PC-9 (cell line): ENCODE data around the gene RETREG1. TPM values are rescaled to one million over a fixed set of nuclear protein-coding genes. Genes with fewer than 3 reads are reported as not detected.

ENCODE experiments used
- BruUV-seq: library from RNA; stranded (reverse); fragments of 400-500 nt; replicated peaks from 2 replicates; lab custom pipeline; 2021; lab: Mats Ljungman, UMichigan
- CTCF ChIA-PET: fragments of 300-600 bp; sonication (Branson Sonifier 250); formaldehyde crosslinking; loops from one replicate; lab custom pipeline; 2022; ENCODE audit warnings: antibody characterized with exemption; lab: Charles Lee
- POLR2A ChIA-PET: fragments of 300-600 bp; sonication (Branson Sonifier 250); formaldehyde crosslinking; loops from one replicate; lab custom pipeline; 2022; ENCODE audit warnings: antibody characterized with exemption; ENCODE audit not compliant: unreplicated experiment; lab: Charles Lee
- DNase-seq, 2 experiments: peaks; one replicate each; pipeline versions ENCODE4 v3.0.0 to v3.0.0-alpha.2; 2015 to 2022; ENCODE audit warnings: mixed read lengths in 1 of 2
- H2AFZ ChIP-seq: fragments of 200-600 bp; sonication (generic); 2 replicates; pipeline ENCODE4 v1.8.1; 2017; ENCODE audit warnings: antibody characterized with exemption
- H3F3A ChIP-seq: fragments of 200-600 bp; sonication (generic); 2 replicates; pipeline ENCODE4 v1.8.1; 2017; ENCODE audit warnings: antibody characterized with exemption, mild to moderate bottlenecking, low read depth; ENCODE audit not compliant: insufficient read depth
- H3K27ac ChIP-seq: fragments of 200-600 bp; sonication (generic); 2 replicates; pipeline ENCODE4 v1.6.1; 2016; ENCODE audit warnings: mixed run types
- H3K27me3 ChIP-seq: fragments of 200-600 bp; sonication (generic); 2 replicates; pipeline ENCODE4 v1.6.1; 2016; ENCODE audit warnings: low read depth, mixed run types; ENCODE audit not compliant: insufficient read depth
- H3K36me3 ChIP-seq: fragments of 200-600 bp; sonication (generic); 2 replicates; pipeline ENCODE4 v1.6.1; 2016; ENCODE audit warnings: low read depth, mixed run types
- H3K4me1 ChIP-seq: fragments of 200-600 bp; sonication (generic); replicated peaks from 2 replicates; pipeline ENCODE4 v1.6.1; 2016; ENCODE audit warnings: mixed run types; ENCODE audit not compliant: insufficient read depth
- H3K4me2 ChIP-seq: fragments of 200-600 bp; sonication (generic); 2 replicates; pipeline ENCODE4 v1.6.1; 2017; ENCODE audit warnings: mixed run types
- H3K4me3 ChIP-seq: fragments of 200-600 bp; sonication (generic); 2 replicates; pipeline ENCODE4 v1.6.1; 2016; ENCODE audit warnings: mixed run types
- H3K79me2 ChIP-seq: fragments of 200-600 bp; sonication (generic); 2 replicates; pipeline ENCODE4 v1.6.1; 2017; ENCODE audit warnings: low read depth, mixed run types
- H3K9me2 ChIP-seq: fragments of 200-600 bp; sonication (generic); 2 replicates; pipeline ENCODE4 v1.8.1; 2017; ENCODE audit warnings: mild to moderate bottlenecking; ENCODE audit not compliant: insufficient read depth
- H3K9me3 ChIP-seq: fragments of 200-600 bp; sonication (generic); 2 replicates; pipeline ENCODE4 v1.8.1; 2016; ENCODE audit warnings: low read depth; ENCODE audit not compliant: insufficient read depth
- H4K20me1 ChIP-seq: fragments of 200-600 bp; sonication (generic); 2 replicates; pipeline ENCODE4 v1.8.1; 2017; ENCODE audit not compliant: insufficient read depth
- CTCF ChIP-seq: fragments of 200-600 bp; sonication (generic); conservative IDR thresholded peaks from 2 replicates; pipeline ENCODE4 v1.6.1; 2017; ENCODE audit warnings: mixed run types, antibody characterized with exemption, mild to moderate bottlenecking, moderate library complexity
- EZH2 ChIP-seq: fragments of 200-600 bp; sonication (generic); IDR thresholded peaks from 2 replicates; pipeline ENCODE4 v1.8.0; 2017; ENCODE audit warnings: antibody characterized with exemption, low read depth
- intact Hi-C: fragments of 100-400 bp; cut with micrococcal nuclease; formaldehyde crosslinking; loops from one replicate; pipeline ENCODE4 v1.10.0; 2022; ENCODE audit not compliant: unreplicated experiment
- total RNA-seq: library from RNA; stranded (reverse); gene quantifications from 2 replicates; pipeline ENCODE4 v1.2.3, GENCODE V29; 2021

The RETREG1 gene
- total RNA-seq, 1 experiment from 2014 or later, result 9.7 TPM

- no peak for DNase-seq
- no TSS peak for BruUV-seq
- H3F3A ChIP-seq, result peaks cover 12% of the 10 kb centered on the region
- peaks cover 18% of the 10 kb centered on the region for H3K79me2 ChIP-seq
- intact Hi-C loops, result no loop called here
- no peak overlapping the region for H3K4me2 ChIP-seq
- no peaks in the 10 kb centered on the region for H3K27me3 ChIP-seq
- H3K9me3 ChIP-seq, result no peaks in the 10 kb centered on the region
- no peak overlapping the region for H3K27ac ChIP-seq
- no peaks in the 10 kb centered on the region for H3K4me1 ChIP-seq
- CTCF ChIA-PET, result interaction anchor here (0.6 to 2.7 kb wide), 2 partner anchors 294 to 1027 kb away, joined by 4 to 23 read pairs; no protein-coding TSS in a partner anchor
- POLR2A ChIA-PET, result no interaction called here
- H3K9me2 ChIP-seq, result no peaks in the 10 kb centered on the region
- no peak overlapping the region for H3K4me3 ChIP-seq
- peaks cover 63% of the 10 kb centered on the region for H3K36me3 ChIP-seq
- peaks cover 57% of the 10 kb centered on the region for H4K20me1 ChIP-seq
- TF ChIP-seq EZH2, result no peak
- no peak for TF ChIP-seq CTCF
- H2AFZ ChIP-seq, result no peak overlapping the region
Observed at GRCh38 chr5:16454686-16455085, 162.1 kb downstream of the RETREG1 start.

GRCh38 chr5:16453609-16454008, 163.2 kb downstream of the RETREG1 start:
- Histone ChIP-seq H3K4me2 (no peak overlapping the region), H3K4me3 (no peak overlapping the region), H3K79me2 (peaks cover 18% of the 10 kb centered on the region), H4K20me1 (peaks cover 46% of the 10 kb centered on the region), H3K4me1 (no peaks in the 10 kb centered on the region), H3F3A (peaks cover 12% of the 10 kb centered on the region), H3K27me3 (no peaks in the 10 kb centered on the region), H3K9me2 (no peaks in the 10 kb centered on the region), H2AFZ (no peak overlapping the region), H3K27ac (no peak overlapping the region), H3K9me3 (no peaks in the 10 kb centered on the region), H3K36me3 (peaks cover 59% of the 10 kb centered on the region)
- no peak for TF ChIP-seq CTCF
- TF ChIP-seq EZH2, result no peak
- ChIA-PET POLR2A (no interaction called here), CTCF (no interaction called here)
- no TSS peak for BruUV-seq
- DNase-seq, result no peak
- intact Hi-C loops, result no loop called here

DNA sequence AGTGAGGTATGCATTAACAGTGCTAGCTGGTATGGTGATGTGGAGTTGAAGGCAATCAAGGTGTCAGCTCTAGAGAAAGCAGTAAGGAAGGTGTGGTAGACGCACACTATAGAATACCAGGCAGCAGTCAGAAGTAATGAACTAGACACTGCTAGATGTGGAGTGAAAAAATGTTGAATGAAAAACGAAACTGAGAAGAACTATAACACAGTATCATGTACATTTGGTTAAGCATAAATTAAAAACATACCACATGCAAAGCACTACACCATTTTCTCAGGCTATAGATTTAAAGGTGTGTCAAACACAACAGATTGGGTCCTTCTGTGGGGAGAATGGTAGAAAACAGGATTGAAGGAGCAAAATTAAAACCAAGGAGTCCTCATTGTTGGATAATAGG, 166.6 kb downstream of the RETREG1 start:
- peaks cover 21% of the 10 kb centered on the region for H4K20me1 ChIP-seq
- H3K79me2 ChIP-seq, result peaks cover 9% of the 10 kb centered on the region; the same call in 1 of the 2 replicates
- H3K4me3 ChIP-seq, result no peak overlapping the region
- no peaks in the 10 kb centered on the region for H3K9me2 ChIP-seq
- H3K4me2 ChIP-seq, result no peak overlapping the region
- BruUV-seq, result no TSS peak
- H3K4me1 ChIP-seq, result no peaks in the 10 kb centered on the region
- POLR2A ChIA-PET, result no interaction called here
- intact Hi-C loops, result no loop called here
- H3K9me3 ChIP-seq, result no peaks in the 10 kb centered on the region
- H2AFZ ChIP-seq, result no peak overlapping the region
- H3K27ac ChIP-seq, result no peak overlapping the region
- peaks cover 40% of the 10 kb centered on the region for H3K36me3 ChIP-seq
- no peak for TF ChIP-seq EZH2
- TF ChIP-seq CTCF, result no peak
- CTCF ChIA-PET, result interaction anchor here (0.5 kb wide), 1 partner anchor 79 kb away, joined by 6 read pairs; no protein-coding TSS in a partner anchor
- DNase-seq, result no peak
- no peaks in the 10 kb centered on the region; the same call in 1 of the 2 replicates for H3F3A ChIP-seq
- H3K27me3 ChIP-seq, result no peaks in the 10 kb centered on the region
